H9 (cell line): ENCODE data around the gene FRAT1. TPM values are rescaled to one million over a fixed set of nuclear protein-coding genes. Genes with fewer than 3 reads are reported as not detected.

Experiments
- DNase-seq: peaks from one replicate; pipeline ENCODE4 v3.0.0-alpha.2; 2017
- H2AFZ ChIP-seq: one replicate; pipeline ENCODE4 v1.6.1; 2013; ENCODE audit warnings: mild to moderate bottlenecking, low read length, control low read depth, moderate library complexity
- H2AK5ac ChIP-seq: 2 replicates; pipeline ENCODE4 v1.6.1; 2013; ENCODE audit warnings: low read length, control low read depth, mixed read lengths; ENCODE audit not compliant: insufficient read length
- H2BK120ac ChIP-seq: one replicate; pipeline ENCODE4 v1.6.1; 2013; ENCODE audit warnings: low read depth, mild to moderate bottlenecking, low read length, control low read depth, inconsistent platforms; ENCODE audit not compliant: poor library complexity, severe bottlenecking
- H2BK12ac ChIP-seq: 2 replicates; pipeline ENCODE4 v1.6.1; 2013; ENCODE audit warnings: low read length, control low read depth, mixed read lengths, low read depth; ENCODE audit not compliant: insufficient read length
- H2BK15ac ChIP-seq: 2 replicates; pipeline ENCODE4 v1.6.1; 2013; ENCODE audit warnings: low read depth, low read length, control low read depth
- H2BK20ac ChIP-seq: one replicate; pipeline ENCODE4 v1.6.1; 2013; ENCODE audit warnings: low read depth, mild to moderate bottlenecking, low read length, control low read depth, inconsistent platforms; ENCODE audit not compliant: poor library complexity, severe bottlenecking
- H2BK5ac ChIP-seq: 2 replicates; pipeline ENCODE4 v1.6.1; 2013; ENCODE audit warnings: low read length, control low read depth, mixed read lengths; ENCODE audit not compliant: insufficient read length
- H3K14ac ChIP-seq: 2 replicates; pipeline ENCODE4 v1.6.1; 2013; ENCODE audit warnings: low read length, control low read depth; ENCODE audit not compliant: insufficient read depth
- H3K18ac ChIP-seq: 2 replicates; pipeline ENCODE4 v1.6.1; 2013; ENCODE audit warnings: low read depth, mild to moderate bottlenecking, mixed read lengths, low read length, control low read depth; ENCODE audit not compliant: insufficient read length
- H3K23ac ChIP-seq: 2 replicates; pipeline ENCODE4 v1.6.1; 2013; ENCODE audit warnings: low read length, control low read depth, mixed read lengths, low read depth; ENCODE audit not compliant: insufficient read length
- H3K23me2 ChIP-seq: 2 replicates; pipeline ENCODE4 v1.6.1; 2013; ENCODE audit warnings: low read depth, mild to moderate bottlenecking, mixed read lengths, low read length, control low read depth; ENCODE audit not compliant: insufficient read length, poor library complexity, severe bottlenecking
- H3K27ac ChIP-seq: 2 replicates; pipeline ENCODE4 v1.5.1; 2013; ENCODE audit warnings: low read length, control low read depth, mixed read lengths, low read depth; ENCODE audit not compliant: insufficient read length
- H3K27me3 ChIP-seq: 2 replicates; pipeline ENCODE4 v1.6.1; 2013; ENCODE audit warnings: low read length, control low read depth, inconsistent platforms; ENCODE audit not compliant: insufficient read depth
- H3K4ac ChIP-seq: 2 replicates; pipeline ENCODE4 v1.6.1; 2013; ENCODE audit warnings: low read depth, mild to moderate bottlenecking, control low read depth, inconsistent platforms, low read length, moderate library complexity
- H3K4me1 ChIP-seq: 2 replicates; pipeline ENCODE4 v1.6.1; 2013; ENCODE audit warnings: low read length, control low read depth, inconsistent platforms; ENCODE audit not compliant: insufficient read depth
- H3K4me2 ChIP-seq: 2 replicates; pipeline ENCODE4 v1.6.1; 2013; ENCODE audit warnings: low read length, control low read depth, mixed read lengths; ENCODE audit not compliant: insufficient read length, insufficient read depth
- H3K56ac ChIP-seq: 2 replicates; pipeline ENCODE4 v1.6.1; 2013; ENCODE audit warnings: low read depth, mild to moderate bottlenecking, mixed read lengths, low read length, control low read depth; ENCODE audit not compliant: insufficient read length
- H3K79me1 ChIP-seq: 2 replicates; pipeline ENCODE4 v1.6.1; 2013; ENCODE audit warnings: low read depth, mild to moderate bottlenecking, moderate library complexity, low read length, control low read depth, inconsistent platforms; ENCODE audit not compliant: insufficient read depth, poor library complexity, severe bottlenecking
- H3K79me2 ChIP-seq: 2 replicates; pipeline ENCODE4 v1.6.1; 2013; ENCODE audit warnings: low read length, control low read depth, inconsistent platforms; ENCODE audit not compliant: insufficient read depth
- H3K9ac ChIP-seq: 2 replicates; pipeline ENCODE4 v1.6.1; 2013; ENCODE audit warnings: low read length, control low read depth, mixed read lengths; ENCODE audit not compliant: insufficient read length; ENCODE audit errors: extremely low read depth
- H3K9me3 ChIP-seq: one replicate; pipeline ENCODE4 v1.6.1; 2013; ENCODE audit warnings: low read depth, low read length, inconsistent platforms; ENCODE audit not compliant: control insufficient read depth
- H3T11ph ChIP-seq: one replicate; pipeline ENCODE4 v1.6.1; 2013; ENCODE audit warnings: mild to moderate bottlenecking, low read length, control low read depth, inconsistent platforms
- H4K20me1 ChIP-seq: one replicate; pipeline ENCODE4 v1.6.1; 2013; ENCODE audit not compliant: control insufficient read depth, insufficient read length, insufficient read depth
- H4K5ac ChIP-seq: 2 replicates; pipeline ENCODE4 v1.6.1; 2013; ENCODE audit warnings: low read depth, mild to moderate bottlenecking, mixed read lengths, low read length, control low read depth; ENCODE audit not compliant: insufficient read length
- H4K8ac ChIP-seq: replicated peaks from 2 replicates; pipeline ENCODE4 v1.6.1; 2013; ENCODE audit warnings: low read length, control low read depth, mixed read lengths, low read depth; ENCODE audit not compliant: insufficient read length
- H4K91ac ChIP-seq: 2 replicates; pipeline ENCODE4 v1.6.1; 2013; ENCODE audit warnings: low read depth, mild to moderate bottlenecking, moderate library complexity, mixed read lengths, low read length, control low read depth; ENCODE audit not compliant: insufficient read length
- H3K27ac Mint-ChIP-seq, 3 experiments: 2 replicates in 2 of 3; 3 replicates in 1 of 3; pipeline ENCODE4 v1.8.0; 2020 to 2021; ENCODE audit warnings: mixed read lengths in 3 of 3, mild to moderate bottlenecking in 1 of 3, moderate library complexity in 1 of 3
- H3K27me3 Mint-ChIP-seq: 2 replicates; pipeline ENCODE4 v1.8.0; 2021; ENCODE audit warnings: low read depth, mild to moderate bottlenecking, moderate library complexity, mixed read lengths
- H3K36me3 Mint-ChIP-seq, 3 experiments: 2 replicates in 2 of 3; 3 replicates in 1 of 3; pipeline ENCODE4 v1.8.0; 2020 to 2021; ENCODE audit warnings: low read depth in 3 of 3, mixed read lengths in 3 of 3; ENCODE audit not compliant: insufficient read depth in 1 of 3
- H3K4me1 Mint-ChIP-seq, 2 experiments: 2 replicates each; pipeline ENCODE4 v1.8.0; 2020; ENCODE audit warnings: mixed read lengths in 2 of 2
- H3K4me3 Mint-ChIP-seq, 2 experiments: 2 replicates in 1 of 2; 3 replicates in 1 of 2; pipeline ENCODE4 v1.8.0; 2020 to 2021; ENCODE audit warnings: mild to moderate bottlenecking in 2 of 2, mixed read lengths in 2 of 2, moderate library complexity in 1 of 2
- H3K9me3 Mint-ChIP-seq, 2 experiments: 2 replicates in 1 of 2; 3 replicates in 1 of 2; pipeline ENCODE4 v1.8.0; 2020; ENCODE audit warnings: mild to moderate bottlenecking in 2 of 2, mixed read lengths in 2 of 2, moderate library complexity in 1 of 2
- WGBS: extraction: QIAGEN DNeasy Blood & Tissue Kit; methylation state at CpG from one replicate; pipeline ENCODE4 v1.1.7; 2013; ENCODE audit warnings: missing lambda C conversion rate, low lambda C conversion rate, mixed read lengths; ENCODE audit not compliant: insufficient read length; ENCODE audit errors: extremely low coverage; 5-methylcytosine and 5-hydroxymethylcytosine counted together
- total RNA-seq: library from RNA; stranded (reverse); gene quantifications from 2 replicates; pipeline ENCODE4 v1.2.1, GENCODE V29; 2021
- TF ChIP-seq, protein P1 (sequence below): fragments of 200-600 bp; sonication (generic); conservative IDR thresholded peaks from 3 replicates; pipeline ENCODE4 v1.8.0; 2021; ENCODE audit warnings: antibody characterized with exemption, mild to moderate bottlenecking

The FRAT1 gene
- total RNA-seq, 1 experiment from 2014 or later = 7.3 TPM

DNA sequence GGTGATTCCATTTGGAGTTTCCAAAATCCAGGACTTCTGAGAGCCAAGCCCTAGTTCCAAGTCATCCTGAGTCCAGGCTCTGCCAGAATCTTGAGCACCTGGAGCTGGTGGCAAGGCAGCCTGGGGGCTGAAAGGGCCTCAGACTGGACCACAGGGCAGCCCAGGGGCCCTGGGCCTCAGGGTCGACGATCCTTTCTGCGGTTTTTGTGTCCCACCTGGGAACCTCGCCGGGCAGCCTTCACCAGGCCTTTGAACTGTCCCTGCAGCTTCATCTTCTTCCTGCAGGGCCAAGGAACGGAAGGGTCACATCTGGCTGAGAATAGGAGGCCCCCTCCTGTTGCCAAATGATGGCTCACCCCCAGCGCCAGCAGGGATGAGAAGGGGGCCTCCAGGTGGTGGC, 37.8 kb downstream of the FRAT1 start:
- Histone ChIP-seq H3K27ac (no peak overlapping the region), H2BK5ac (no peak overlapping the region), H2AK5ac (no peak overlapping the region), H3K23me2 (no peaks in the 10 kb centered on the region), H2BK20ac (no peak overlapping the region), H3K27me3 (no peaks in the 10 kb centered on the region), H4K5ac (no peak overlapping the region), H3K79me1 (no peaks in the 10 kb centered on the region), H3K4me1 (no peaks in the 10 kb centered on the region), H2BK120ac (no peak overlapping the region), H2AFZ (no peak overlapping the region), H3K4me2 (no peak overlapping the region), H2BK12ac (no peak overlapping the region), H3K23ac (no peak overlapping the region), H4K91ac (no peak overlapping the region), H3K9ac (no peak overlapping the region), H4K20me1 (no peaks in the 10 kb centered on the region), H2BK15ac (no peak overlapping the region), H3T11ph (no peak overlapping the region), H3K79me2 (no peaks in the 10 kb centered on the region), H3K56ac (no peak overlapping the region), H3K9me3 (no peaks in the 10 kb centered on the region), H3K4ac (no peak overlapping the region), H3K18ac (no peak overlapping the region), H4K8ac (no peak overlapping the region), H3K14ac (no peak overlapping the region)
- DNase-seq = no peak
- no peak overlapping the region for H3K27ac Mint-ChIP-seq
- TF ChIP-seq, protein P1, sequence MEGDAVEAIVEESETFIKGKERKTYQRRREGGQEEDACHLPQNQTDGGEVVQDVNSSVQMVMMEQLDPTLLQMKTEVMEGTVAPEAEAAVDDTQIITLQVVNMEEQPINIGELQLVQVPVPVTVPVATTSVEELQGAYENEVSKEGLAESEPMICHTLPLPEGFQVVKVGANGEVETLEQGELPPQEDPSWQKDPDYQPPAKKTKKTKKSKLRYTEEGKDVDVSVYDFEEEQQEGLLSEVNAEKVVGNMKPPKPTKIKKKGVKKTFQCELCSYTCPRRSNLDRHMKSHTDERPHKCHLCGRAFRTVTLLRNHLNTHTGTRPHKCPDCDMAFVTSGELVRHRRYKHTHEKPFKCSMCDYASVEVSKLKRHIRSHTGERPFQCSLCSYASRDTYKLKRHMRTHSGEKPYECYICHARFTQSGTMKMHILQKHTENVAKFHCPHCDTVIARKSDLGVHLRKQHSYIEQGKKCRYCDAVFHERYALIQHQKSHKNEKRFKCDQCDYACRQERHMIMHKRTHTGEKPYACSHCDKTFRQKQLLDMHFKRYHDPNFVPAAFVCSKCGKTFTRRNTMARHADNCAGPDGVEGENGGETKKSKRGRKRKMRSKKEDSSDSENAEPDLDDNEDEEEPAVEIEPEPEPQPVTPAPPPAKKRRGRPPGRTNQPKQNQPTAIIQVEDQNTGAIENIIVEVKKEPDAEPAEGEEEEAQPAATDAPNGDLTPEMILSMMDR = no peak
- H3K4me1 Mint-ChIP-seq = peaks cover 5 to 7% of the 10 kb centered on the region in 2 experiments
- no peaks in the 10 kb centered on the region; the same call in 1 of the 2 replicates for H3K27me3 Mint-ChIP-seq
- peaks cover 18 to 78% (median 34%) of the 10 kb centered on the region in 3 experiments; a peak in 6 of 7 replicates for H3K36me3 Mint-ChIP-seq
- H3K9me3 Mint-ChIP-seq = no peaks in the 10 kb centered on the region
- WGBS = no CpG with 5 or more reads among the region's 7 CpGs
- H3K4me3 Mint-ChIP-seq = no peak overlapping the region
